NCI-H1930 (cell line): ENCODE data around the gene SUV39H2.
A peak's percentile ranks its signal among the peaks of the same experiment; 100 is the strongest.
"Not testable (repeated sequence)": the region's sequence is repeated elsewhere in the genome, so short reads cannot be mapped to it uniquely, and the experiment has no call there.

Experiments
- DNase-seq, 2 experiments: peaks; one replicate each; lab custom pipeline; 2025; lab: John Stamatoyannopoulos, UW

The SUV39H2 gene, protein sequence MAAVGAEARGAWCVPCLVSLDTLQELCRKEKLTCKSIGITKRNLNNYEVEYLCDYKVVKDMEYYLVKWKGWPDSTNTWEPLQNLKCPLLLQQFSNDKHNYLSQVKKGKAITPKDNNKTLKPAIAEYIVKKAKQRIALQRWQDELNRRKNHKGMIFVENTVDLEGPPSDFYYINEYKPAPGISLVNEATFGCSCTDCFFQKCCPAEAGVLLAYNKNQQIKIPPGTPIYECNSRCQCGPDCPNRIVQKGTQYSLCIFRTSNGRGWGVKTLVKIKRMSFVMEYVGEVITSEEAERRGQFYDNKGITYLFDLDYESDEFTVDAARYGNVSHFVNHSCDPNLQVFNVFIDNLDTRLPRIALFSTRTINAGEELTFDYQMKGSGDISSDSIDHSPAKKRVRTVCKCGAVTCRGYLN

DNA sequence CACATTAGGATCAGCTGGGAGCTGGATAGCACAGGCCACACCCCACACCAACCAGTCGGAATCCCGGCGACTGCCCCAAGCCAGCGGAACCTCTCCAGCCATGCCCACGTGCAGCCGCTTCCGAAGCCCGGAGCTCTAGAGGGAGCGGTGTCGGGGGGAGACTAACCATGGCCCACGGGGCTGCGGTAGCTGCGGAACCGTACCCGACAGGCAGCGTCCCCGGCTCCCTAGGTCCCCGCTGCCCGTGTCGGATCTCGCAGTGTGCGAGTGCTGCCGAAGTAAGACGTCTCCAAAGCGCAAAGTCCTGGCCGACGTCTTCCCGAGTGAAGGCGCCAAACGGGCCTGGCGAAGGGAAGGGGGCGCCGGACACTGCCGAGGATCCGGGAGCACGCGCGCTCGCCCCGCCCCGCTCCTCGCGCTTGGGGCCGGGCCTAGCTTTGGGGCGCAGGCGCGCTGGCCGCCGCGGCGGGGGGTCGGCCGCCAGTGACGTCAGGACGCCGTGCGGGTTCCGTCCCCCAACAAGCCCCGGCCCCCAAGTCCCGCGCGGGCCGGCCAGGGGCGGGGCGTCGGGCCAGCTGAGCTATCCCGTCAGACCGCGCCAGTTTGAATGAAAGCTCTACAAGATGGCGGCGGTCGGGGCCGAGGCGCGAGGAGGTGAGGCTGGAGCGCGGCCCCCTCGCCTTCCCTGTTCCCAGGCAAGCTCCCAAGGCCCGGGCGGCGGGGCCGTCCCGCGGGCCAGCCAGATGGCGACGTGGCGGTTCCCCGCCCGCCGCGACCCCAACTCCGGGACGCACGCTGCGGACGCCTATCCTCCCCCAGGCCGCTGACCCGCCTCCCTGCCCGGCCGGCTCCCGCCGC is at the start of gene SUV39H2:
Gene SUV39H2, plus strand, starts transcription at position 601 of the 858 bp plus-strand sequence. Its CDS starts 23 bp downstream, at position 624.
- peak; percentile 57 to 76 for DNase-seq

DNA sequence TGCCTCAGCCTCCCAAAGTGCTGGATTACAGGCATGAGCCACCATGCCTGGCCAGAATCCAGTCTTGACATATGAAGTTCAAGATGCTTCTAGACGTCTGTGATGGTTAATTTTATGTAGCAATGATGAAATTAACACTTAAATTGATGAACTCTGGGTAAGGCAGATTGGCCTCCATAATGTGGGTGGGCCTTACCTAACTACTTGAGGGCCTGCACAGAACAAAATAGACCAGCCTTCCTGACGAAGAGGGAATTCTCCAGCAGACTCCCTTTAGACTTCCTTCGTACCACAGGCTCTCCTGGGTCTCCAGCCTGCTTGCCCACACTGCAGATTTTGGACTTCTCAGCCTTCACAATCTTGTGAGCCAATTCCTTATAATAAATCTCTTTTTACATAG is 45.6 kb upstream of the SUV39H2 start:
- DNase-seq: no peak

DNA sequence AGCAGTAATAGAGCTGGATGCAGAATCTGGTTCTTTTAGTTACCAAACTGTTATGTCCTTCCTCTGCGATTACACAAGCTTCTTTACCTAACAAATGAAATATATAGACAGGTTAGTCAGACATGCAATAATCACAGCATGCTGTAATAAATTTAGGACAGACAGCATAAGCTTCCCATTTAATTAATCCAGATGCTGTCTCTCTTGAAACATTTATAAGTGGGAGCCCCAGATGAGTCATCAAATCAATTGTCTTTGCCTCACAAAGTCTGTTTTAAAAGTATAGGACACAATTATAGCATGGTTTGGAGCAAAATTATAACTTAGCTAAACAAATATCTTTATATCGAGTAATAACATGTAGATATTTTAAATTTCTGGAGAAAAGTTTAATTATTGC is 42.5 kb upstream of the SUV39H2 start:
- no peak for DNase-seq

DNA sequence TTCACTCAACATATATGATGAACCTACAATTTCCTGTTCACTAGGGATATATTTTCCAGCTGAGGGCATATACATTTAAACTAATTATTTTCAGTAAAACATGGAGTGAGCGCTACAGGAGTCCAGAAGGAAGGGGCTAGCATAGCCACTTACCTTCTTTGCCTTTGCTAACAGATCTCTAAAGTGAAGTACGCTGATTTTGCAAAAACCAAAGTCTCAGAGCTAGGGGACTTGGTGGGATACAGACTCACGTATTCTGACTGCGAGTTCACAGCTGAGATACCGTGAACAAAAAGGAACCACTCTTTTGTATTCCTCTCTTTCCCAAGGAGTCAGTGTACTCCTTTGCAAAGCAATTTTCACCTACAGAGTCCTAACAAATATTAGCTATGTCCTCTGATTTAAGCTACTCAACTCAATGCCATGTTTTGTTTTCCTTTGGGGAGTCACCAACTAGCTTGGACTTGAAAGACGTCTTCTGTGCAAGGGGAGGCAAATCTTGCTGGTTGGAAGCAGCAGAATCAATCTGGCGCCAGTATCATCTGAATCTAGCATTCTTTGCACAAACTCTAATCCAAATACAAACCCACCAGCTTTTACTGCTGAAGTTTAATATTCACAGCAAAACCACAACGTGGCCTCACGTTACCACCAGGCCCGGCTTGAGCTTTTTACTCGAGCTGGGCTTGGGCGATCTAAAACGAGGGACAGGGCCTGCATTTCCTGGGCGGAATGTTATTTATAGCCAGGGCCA is 41.5 kb upstream of the SUV39H2 start:
- DNase-seq: no peak

DNA sequence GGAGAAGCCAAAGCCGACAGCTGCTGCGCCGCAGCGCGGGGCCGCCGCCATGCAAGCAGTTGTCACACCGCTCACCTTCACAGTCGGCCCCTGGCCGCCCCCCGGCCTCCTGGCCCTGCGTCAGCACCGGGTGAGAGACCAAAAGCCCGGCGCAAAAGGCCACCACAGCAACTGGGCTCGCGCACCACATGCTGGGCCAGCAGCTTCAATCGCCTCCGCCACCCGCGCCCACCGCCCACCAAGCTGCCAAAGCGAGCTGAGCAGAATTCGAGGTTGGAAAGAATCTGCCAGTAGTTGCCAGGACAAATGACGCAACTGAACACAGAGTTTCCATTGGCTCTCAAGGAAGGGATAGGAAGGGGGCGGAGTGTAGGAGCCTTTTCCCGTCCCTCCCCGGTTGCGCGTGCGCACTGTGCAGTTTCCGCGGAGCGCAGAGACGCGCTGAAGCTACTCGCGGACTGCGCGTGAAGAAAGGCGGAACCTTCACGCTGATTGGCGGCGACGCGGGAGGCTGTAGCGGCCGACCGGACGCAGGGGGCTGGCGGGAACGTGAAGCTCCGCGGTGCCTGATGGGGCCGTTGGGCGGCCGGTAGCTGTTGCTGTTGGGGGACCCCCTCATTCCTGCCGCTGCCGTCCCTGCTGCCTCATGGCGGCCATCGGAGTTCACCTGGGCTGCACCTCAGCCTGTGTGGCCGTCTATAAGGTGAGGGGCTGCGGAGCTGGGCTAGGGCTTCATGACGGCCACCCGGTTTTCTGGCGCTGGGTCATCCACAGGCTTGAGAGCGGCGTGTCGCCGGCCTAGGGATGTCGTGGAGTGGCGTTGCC is 40.7 kb upstream of the SUV39H2 start, which contains the start of the genes CDNF, HSPA14 and MSANTD7:
Gene CDNF, minus strand, starts transcription at position 281 of the 825 bp plus-strand sequence. Its CDS starts 91 bp downstream, at position 190.
Gene HSPA14, plus strand, starts transcription at position 550 of the 825 bp plus-strand sequence. Its CDS starts 97 bp downstream, at position 647.
Gene MSANTD7, plus strand, starts transcription at position 550 of the 825 bp plus-strand sequence. CDS start 3,979 bp downstream, outside the sequence.
- DNase-seq: peak; percentile 80 to 89

DNA sequence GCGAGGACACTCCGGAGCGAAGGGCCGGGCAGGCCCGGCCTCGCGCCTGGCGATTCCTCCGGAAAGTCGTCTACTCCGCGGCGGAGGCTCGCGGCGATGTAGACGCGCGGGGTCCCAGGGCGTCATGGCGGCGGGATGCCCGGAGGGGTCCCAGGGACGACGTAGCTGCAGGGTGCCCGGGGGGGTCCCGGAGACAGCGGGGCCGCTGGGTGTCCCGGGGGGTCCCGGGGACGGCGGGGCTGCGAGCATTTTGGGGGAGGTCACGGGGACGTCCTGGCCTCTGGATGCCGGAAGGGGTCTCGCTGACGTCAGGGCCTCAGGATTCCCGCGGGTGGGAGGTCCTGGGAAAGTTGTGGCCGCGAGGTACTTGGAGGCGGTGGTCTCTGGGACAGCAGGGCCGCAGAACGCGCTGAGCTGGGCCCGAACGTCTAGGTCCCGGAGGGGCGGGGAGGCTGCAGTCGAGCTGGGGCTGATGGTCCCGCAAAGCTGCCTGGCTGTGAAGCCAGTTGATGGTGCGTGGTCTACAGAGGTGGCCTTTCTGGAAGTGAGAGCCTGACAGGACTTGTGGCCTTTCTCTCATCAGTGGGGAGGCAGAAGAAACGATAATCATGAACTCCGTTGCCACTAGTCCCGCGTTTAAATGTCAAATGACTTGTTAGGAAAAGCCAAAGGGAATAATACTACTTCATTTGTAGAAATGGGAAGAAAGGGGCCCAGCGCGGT is 39.9 kb upstream of the SUV39H2 start:
- no peak for DNase-seq

DNA sequence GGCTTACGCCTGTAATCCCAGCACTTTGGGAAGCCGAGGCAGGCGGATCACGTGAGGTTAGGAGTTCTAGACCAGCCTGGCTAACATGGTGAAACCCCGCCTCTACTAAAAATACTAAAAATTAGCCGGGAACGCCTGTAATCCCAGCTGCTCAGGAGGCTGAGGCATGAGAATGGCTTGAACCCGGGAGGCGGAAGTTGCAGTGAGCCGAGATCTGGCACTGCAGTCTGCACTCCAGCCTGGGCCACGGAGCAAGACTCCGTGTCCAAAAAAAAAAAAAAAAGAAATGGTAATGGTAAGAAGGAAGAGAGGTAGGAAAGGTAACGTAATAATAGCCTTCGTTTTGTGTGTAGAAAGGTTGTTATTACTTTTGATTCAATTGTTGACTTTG is 39.4 kb upstream of the SUV39H2 start:
- no peak for DNase-seq

DNA sequence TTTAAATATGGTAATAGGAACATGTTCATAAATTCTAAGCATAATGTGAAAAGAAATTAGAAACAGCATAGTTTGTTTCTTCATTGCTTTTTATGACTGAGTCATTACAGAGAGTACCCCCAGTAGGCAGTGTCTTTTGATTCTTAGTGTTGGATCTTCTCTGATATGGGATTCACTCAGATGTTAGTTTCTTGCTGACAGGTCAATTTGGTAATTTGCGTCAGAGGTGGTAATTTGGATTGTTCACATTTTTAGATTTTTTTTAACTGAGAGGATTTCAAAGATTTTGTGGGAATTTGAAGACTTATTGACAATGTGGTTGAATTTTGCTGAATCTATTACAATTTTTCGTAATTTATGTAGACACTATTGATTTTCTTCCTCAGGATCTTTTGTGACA is 38.5 kb upstream of the SUV39H2 start:
- DNase-seq: no peak

DNA sequence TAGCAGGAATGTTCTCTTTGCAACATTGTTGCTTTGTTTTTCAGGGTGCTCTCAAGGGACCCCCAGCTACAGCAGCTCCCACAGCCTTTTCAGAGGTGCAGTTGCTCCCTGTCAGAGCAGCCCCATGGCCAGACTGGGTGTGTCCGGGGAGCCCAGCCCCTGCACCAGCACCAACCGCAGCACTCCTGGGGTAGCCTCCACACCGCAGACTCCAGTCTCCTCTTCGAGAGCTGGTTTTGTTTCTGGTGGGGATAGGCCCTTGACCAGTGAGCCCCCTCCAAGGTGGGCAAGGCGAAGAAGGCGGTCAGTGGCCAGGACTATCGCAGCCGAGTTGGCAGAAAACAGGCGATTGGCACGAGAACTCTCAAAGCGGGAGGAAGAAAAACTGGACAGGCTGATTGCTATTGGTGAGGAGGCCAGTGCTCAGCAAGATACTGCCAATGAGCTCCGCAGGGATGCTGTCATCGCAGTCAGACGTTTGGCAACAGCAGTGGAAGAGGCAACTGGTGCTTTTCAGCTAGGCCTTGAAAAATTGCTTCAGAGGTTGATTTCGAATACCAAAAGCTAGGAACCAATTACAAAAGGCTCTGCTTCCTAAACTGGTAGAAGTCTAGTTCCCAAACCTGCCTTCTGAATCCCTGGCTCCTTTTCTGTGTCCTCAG is 35.2 kb upstream of the SUV39H2 start:
- no peak for DNase-seq

DNA sequence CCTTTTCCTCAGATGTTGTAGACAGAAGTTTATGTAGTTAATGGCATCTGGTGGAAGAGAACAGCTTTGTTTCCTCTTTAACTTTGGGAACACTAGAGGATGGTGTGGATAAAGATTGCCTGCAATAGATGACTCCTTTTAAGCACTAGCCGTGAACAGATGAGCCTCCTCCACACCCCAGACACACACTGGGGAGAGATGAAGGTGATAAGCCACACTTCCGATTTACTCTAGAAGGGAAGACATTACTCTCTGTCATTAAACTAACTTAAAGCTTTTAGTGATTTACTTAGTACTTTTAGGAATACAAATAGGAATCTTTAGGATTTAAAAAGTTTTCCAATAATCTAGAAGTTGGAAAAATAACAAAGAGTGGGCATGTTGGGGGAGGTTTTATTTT is 33.7 kb upstream of the SUV39H2 start:
- no peak for DNase-seq

DNA sequence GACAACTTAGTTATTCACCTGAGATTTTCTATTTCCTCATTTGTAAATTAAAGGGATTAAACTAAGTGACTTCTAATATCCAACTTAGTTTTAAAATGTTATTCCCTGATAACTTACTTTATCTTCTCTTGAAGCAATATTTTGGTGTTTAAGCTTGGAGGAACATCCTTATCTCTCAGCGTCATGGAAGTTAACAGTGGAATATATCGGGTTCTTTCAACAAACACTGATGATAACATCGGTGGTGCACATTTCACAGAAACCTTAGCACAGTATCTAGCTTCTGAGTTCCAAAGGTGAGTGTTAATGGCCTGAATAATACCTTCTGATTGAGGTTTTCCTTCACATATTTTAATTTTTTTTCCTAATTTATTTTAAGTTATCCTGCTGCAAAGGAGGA is 26.4 kb upstream of the SUV39H2 start:
- no peak for DNase-seq

DNA sequence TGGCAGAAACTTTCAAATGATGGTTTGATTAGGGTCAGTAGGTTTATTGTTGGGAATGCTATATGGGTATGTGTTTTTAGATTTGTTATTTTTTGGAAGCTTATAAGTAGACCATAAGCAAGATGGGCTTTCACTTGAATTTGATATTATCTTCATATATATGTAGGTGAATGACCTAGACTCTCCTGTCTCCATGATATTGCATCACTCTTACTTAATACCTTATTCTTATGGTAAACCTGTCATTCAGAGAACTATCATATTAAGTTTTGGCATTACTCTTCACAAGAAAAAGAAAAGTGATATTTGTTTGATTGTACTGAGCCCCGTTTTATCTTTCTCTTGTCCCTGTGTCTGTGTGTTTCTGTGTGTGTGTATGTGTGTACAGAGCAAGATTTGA is 23.2 kb upstream of the SUV39H2 start:
- DNase-seq: no peak

DNA sequence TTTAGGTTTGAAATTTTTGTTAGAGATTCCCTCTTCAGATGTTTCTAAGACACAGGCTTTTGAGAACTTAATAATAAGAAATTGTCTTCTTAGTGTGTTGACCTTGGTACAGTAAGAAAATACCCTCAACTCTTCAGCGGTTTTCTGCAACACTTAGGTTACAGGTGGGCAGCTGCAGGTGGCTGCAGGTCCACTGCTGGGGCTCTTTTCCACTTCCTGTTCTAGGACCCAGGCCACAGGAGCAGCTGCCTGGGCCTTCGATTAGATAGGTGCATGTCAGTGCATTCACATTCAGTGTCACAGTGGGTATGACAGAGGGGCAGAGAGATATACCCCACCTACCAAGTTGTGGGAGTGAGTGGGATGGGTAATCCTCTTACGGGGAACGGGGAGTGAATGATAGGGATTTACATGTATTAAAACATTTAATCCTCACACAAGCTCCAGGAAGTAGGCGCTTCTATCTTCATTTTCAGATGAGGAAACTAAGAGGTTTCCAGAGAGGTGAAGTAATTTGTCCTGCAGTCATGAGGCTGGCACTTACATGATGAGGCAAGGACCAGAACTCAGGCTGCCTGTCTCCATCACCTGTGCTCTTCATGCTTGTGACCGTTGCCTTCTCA is 20.2 kb upstream of the SUV39H2 start:
- no peak for DNase-seq

DNA sequence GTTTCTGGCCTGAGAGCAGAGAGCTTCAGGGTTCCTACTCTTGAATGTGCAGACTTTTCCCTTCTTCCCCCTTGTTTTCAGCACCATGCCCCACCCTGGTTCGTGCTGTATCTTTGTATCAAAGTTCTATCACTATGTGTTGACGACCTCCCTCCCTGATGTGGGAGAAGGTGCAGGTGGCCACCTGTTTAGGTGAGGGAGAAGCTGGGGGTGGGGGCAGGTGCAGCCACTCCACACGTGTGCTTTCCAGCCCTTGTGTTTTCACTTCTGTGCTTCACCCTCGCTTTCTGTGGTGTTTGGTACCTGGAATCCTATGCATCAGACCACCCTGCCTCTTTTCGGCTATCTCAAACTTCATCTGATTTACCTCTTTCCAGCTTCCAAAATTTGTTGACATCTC is 19.6 kb upstream of the SUV39H2 start:
- DNase-seq: no peak

DNA sequence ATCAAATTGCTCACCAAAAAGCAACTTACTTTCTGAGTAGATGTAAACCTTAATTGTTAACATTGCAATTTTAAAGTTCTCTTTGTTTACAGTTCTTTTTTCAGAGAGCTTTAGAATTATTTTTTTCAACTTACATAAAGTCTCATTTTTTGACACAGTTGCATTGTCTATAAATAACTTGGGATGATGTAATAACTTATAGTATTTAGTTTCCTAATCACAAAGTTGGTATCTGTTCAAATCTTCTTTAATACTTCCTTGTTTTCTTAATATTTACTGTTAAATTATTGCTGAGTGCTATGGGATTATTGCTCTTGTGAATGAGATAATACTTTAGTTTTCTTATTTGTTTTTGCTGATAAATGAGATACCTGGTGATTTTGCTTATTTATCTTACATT is 18.9 kb upstream of the SUV39H2 start:
- DNase-seq: no peak

DNA sequence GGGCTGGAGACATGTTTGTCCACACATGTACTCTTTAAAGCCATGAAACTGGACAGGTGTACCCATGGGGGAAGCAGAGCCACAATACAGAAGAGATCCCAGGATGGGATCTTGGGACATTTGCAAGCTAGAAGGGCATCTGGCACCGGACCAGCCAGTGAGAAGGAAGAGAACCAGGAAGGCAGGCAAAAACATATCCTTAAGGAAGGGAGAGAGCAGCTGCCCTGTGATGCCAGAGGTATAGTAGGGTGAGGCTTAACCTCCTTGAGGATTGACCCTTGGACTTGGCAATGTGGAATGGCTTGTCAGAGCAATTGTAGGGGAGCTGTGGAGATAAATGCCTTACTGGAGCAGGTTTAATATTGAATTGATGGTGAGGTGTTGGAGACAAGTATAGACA is 17.9 kb upstream of the SUV39H2 start:
- DNase-seq: no peak

DNA sequence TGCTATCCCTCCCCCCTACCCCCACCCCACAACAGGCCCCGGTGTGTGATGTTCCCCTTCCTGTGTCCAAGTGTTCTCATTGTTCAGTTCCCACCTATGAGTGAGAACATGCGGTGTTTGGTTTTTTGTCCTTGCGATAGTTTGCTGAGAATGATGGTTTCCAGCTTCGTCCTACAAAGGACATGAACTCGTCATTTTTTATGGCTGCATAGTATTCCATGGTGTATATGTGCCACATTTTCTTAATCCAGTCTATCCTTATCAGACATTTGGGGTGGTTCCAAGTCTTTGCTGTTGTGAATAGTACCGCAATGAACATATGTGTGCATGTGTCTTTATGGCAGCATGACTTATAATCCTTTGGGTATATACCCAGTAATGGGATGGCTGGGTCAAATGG is 14.2 kb upstream of the SUV39H2 start:
- DNase-seq: not testable (repeated sequence)

DNA sequence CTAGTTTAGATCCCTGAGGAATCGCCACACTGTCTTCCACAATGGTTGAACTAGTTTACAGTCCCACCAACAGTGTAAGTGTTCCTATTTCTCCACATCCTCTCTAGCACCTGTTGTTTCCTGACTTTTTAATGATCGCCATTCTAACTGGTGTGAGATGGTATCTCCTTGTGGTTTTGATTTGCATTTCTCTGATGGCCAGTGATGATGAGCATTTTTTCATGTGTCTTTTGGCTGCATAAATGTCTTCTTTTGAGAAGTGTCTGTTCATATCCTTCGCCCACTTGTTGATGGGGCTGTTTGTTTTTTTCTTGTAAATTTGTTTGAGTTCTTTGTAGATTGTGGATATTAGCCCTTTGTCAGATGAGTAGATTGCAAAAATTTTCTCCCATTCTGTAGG is 13.8 kb upstream of the SUV39H2 start:
- DNase-seq: not testable (repeated sequence)

DNA sequence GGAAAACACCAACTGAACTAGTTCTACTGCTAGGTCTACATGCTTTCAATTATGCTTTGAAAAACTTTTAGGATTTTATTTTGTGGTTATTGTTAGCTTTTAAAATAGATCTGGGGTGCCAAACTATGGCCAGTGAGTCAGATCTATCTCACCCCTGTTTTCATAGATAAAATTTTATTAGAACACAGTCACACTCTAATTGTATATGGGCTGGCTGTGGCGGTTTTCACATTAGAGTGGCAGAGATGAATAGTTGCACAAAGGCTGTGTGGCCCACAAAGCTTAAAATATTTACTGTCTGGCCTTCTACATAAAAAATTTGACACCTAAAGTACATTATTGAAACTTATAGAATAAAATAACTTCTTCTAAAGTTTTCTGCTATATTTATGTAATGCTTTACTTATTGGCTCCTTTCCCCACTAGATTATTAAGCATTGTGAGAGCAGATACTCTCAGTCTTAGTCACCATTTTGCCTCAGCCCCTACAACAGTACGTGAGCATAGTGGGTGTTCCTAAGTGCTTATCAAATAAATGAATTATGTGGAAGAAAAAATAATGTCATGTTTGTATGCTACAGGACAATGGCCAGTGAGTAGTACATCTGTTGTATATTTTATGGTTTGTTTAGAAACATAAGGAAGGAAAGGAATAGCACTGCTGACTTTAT is 5.4 kb upstream of the SUV39H2 start:
- DNase-seq: no peak
